Measurements from ENCODE around the gene AHSG. TPM values are rescaled to one million over a fixed set of nuclear protein-coding genes. Genes with fewer than 3 reads are reported as not detected.
"Not testable (repeated sequence)": the region's sequence is repeated elsewhere in the genome, so short reads cannot be mapped to it uniquely, and the experiment has no call there.

The AHSG gene
- total RNA-seq, 4 donors from 2014 or later, result not detected

GRCh38 chr3:186580785-186581184 is 32.1 kb upstream of the AHSG start:
- TF ChIP-seq CTCF (IDR thresholded peaks at IDR 0.05) (no peak), POLR2A (IDR thresholded peaks at IDR 0.05) (no peak)
- DNase-seq, result no peak
- no peaks in the 10 kb centered on the region for H3K4me1 ChIP-seq
- H3K27ac ChIP-seq, result no peak overlapping the region
- H3K36me3 ChIP-seq, result peaks cover 0 to 94% (median 0%) of the 10 kb centered on the region in 3 donors
- H3K9me3 ChIP-seq, result no peaks in the 10 kb centered on the region
- no peak overlapping the region for H3K4me3 ChIP-seq
- H3K27me3 ChIP-seq, result no peaks in the 10 kb centered on the region

GRCh38 chr3:186582541-186582940 is 30.3 kb upstream of the AHSG start:
- H3K4me1 ChIP-seq, result no peaks in the 10 kb centered on the region
- no peak overlapping the region for H3K27ac ChIP-seq
- peaks cover 0 to 82% (median 0%) of the 10 kb centered on the region in 3 donors for H3K36me3 ChIP-seq
- no peak for DNase-seq
- no peaks in the 10 kb centered on the region for H3K9me3 ChIP-seq
- no peaks in the 10 kb centered on the region for H3K27me3 ChIP-seq
- no peak overlapping the region for H3K4me3 ChIP-seq
- no peak for TF ChIP-seq POLR2A (IDR thresholded peaks at IDR 0.05)
- TF ChIP-seq CTCF (IDR thresholded peaks at IDR 0.05), result no peak

- Histone ChIP-seq H3K4me3 (no peak overlapping the region), H3K36me3 (peaks cover 0 to 69% (median 0%) of the 10 kb centered on the region in 3 donors), H3K27me3 (no peaks in the 10 kb centered on the region), H3K9me3 (no peaks in the 10 kb centered on the region), H3K27ac (no peak overlapping the region), H3K4me1 (no peaks in the 10 kb centered on the region)
- no peak for DNase-seq
- TF ChIP-seq CTCF (IDR thresholded peaks at IDR 0.05) (no peak), POLR2A (IDR thresholded peaks at IDR 0.05) (no peak)
Measured at GRCh38 chr3:186583831-186584230, 29.0 kb upstream of the AHSG start.

GRCh38 chr3:186586245-186586644 is 26.6 kb upstream of the AHSG start:
- not testable (repeated sequence) for H3K27me3 ChIP-seq, H3K9me3 ChIP-seq
- H3K36me3 ChIP-seq, result peaks cover 0 to 50% (median 0%) of the 10 kb centered on the region in 3 donors

GRCh38 chr3:186587183-186587582 is 25.7 kb upstream of the AHSG start:
- no peaks in the 10 kb centered on the region for H3K27me3 ChIP-seq
- peaks cover 0 to 41% (median 0%) of the 10 kb centered on the region in 3 donors for H3K36me3 ChIP-seq
- DNase-seq, result no peak
- no peak overlapping the region for H3K4me3 ChIP-seq
- no peaks in the 10 kb centered on the region for H3K4me1 ChIP-seq
- H3K9me3 ChIP-seq, result no peaks in the 10 kb centered on the region
- H3K27ac ChIP-seq, result no peak overlapping the region
- TF ChIP-seq CTCF (IDR thresholded peaks at IDR 0.05) (no peak), POLR2A (IDR thresholded peaks at IDR 0.05) (no peak)

More at GRCh38 chr3:186586245-186586644, 26.6 kb upstream of the AHSG start:
- H3K4me1 ChIP-seq, H3K27ac ChIP-seq, DNase-seq, H3K4me3 ChIP-seq: not testable (repeated sequence)

DNA sequence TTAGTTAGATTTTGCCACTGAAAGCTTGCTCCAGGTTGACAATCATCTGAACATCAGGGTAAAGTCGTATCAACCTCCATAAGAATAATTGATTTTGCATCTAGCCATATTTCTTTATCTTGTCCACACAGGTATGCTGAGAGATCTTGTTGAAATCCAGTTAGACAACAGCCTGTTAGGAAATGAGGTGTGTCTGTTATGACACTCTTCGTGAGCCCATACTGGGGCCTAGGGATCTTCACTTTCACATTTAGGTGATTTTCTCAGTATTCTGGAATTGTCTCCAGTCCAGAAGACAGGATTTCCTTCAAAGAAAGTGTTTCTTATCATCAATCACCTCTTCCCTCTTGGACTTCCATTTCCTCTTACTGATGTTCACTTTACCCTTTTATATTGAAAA is 24.2 kb upstream of the AHSG start:
- TF ChIP-seq POLR2A (IDR thresholded peaks at IDR 0.05) (no peak), CTCF (IDR thresholded peaks at IDR 0.05) (no peak)
- Histone ChIP-seq H3K9me3 (no peaks in the 10 kb centered on the region), H3K27ac (no peak overlapping the region), H3K4me1 (peaks cover 0 to 4% (median 0%) of the 10 kb centered on the region in 4 donors), H3K36me3 (peaks cover 0 to 26% (median 0%) of the 10 kb centered on the region in 3 donors), H3K4me3 (no peak overlapping the region), H3K27me3 (no peaks in the 10 kb centered on the region)
- DNase-seq, result no peak

Measured in Peyer's patch (tissue), 4 donors.